ENCODE data around the gene TEX38. TPM values are rescaled to one million over a fixed set of nuclear protein-coding genes. Genes with fewer than 3 reads are reported as not detected.

Gene TEX38
- total and polyA plus RNA-seq, 2 of the 13 experiments (the other 11 are each of a cell fraction or from before 2014, with no cell fraction given): 0.18 TPM; not detected in 1

- TF ChIP-seq SRSF1 (optimal IDR thresholded peaks at IDR 0.05; ENCODE audit: low read depth, low read length) (no peak), ATF4 (CRISPR knock-in tag; IDR thresholded peaks at IDR 0.05) (no peak), ZMYM2 (CRISPR knock-in tag; IDR thresholded peaks at IDR 0.05) (no peak), RNF2 (conservative IDR thresholded peaks at IDR 0.05; ENCODE audit: low read depth) (no peak), BRCA1 (CRISPR knock-in tag; IDR thresholded peaks at IDR 0.05) (no peak), ZBTB3 (CRISPR knock-in tag; IDR thresholded peaks at IDR 0.05; ENCODE audit: borderline replicate concordance, low read depth) (no peak), HNRNPLL (IDR thresholded peaks at IDR 0.05; ENCODE audit: low read depth, low read length, poor library complexity, severe bottlenecking) (no peak), PAF1 (CRISPR knock-in tag; IDR thresholded peaks at IDR 0.05) (no peak), FOXO4 (CRISPR knock-in tag; conservative IDR thresholded peaks at IDR 0.05) (no peak), ZNF747 (CRISPR knock-in tag; IDR thresholded peaks at IDR 0.05; ENCODE audit: borderline replicate concordance) (no peak), ZNF572 (CRISPR knock-in tag; IDR thresholded peaks at IDR 0.05) (no peak), NFAT5 (CRISPR knock-in tag; IDR thresholded peaks at IDR 0.05) (no peak), ZNF790 (CRISPR knock-in tag; IDR thresholded peaks at IDR 0.05; ENCODE audit: borderline replicate concordance) (peak; percentile 81; the same call in 1 of the 2 replicates), SUZ12 (IDR thresholded peaks at IDR 0.05; ENCODE audit: low read depth, low read length) (no peak), ZNF431 (CRISPR knock-in tag; IDR thresholded peaks at IDR 0.05; ENCODE audit: borderline replicate concordance, low read depth) (peak; percentile 71), ZNF296 (CRISPR knock-in tag; conservative IDR thresholded peaks at IDR 0.05) (no peak), THAP9 (CRISPR knock-in tag; IDR thresholded peaks at IDR 0.05; ENCODE audit: borderline replicate concordance) (no peak)
Measured at GRCh38 chr1:46667782-46668760, 3.6 kb upstream of the TEX38 start, which contains the start of gene ATPAF1 (continued).
